ENCODE results near the gene ZNF287. TPM values are rescaled to one million over a fixed set of nuclear protein-coding genes. Genes with fewer than 3 reads are reported as not detected.

The ZNF287 gene
- total and polyA plus RNA-seq, 10 of the 15 experiments (the other 5 are each of a cell fraction or from before 2014, with no cell fraction given) = 1.9 to 15.5 (median 4.0) TPM

GRCh38 chr17:16507918-16508533, 61.0 kb downstream of the ZNF287 start (continued):
- no peak for TF ChIP-seq CTCF (IDR thresholded peaks at IDR 0.05 in 2 of 3, conservative IDR thresholded peaks at IDR 0.05 in 1 of 3; ENCODE audit: control insufficient read depth in 2 of 3, extremely low read depth in 1 of 3, insufficient read depth in 1 of 3, low read depth in 3 of 3, low read length in 3 of 3)
- TF ChIP-seq BCLAF1 (IDR thresholded peaks at IDR 0.05) = no peak
- no peak for TF ChIP-seq POLR2A (IDR thresholded peaks at IDR 0.05; ENCODE audit: low read depth, low read length)
- no peak for TF ChIP-seq GABPA (IDR thresholded peaks at IDR 0.05; ENCODE audit: low read depth)
- no peak for TF ChIP-seq NFXL1 (IDR thresholded peaks at IDR 0.05; ENCODE audit: borderline replicate concordance)
- TF ChIP-seq MXI1 (IDR thresholded peaks at IDR 0.05; ENCODE audit: low read depth, low read length) = no peak
- TF ChIP-seq IKZF1 (conservative IDR thresholded peaks at IDR 0.05) = no peak
- TF ChIP-seq ZBTB33 (IDR thresholded peaks at IDR 0.05) = no peak

Measured in GM12878 (cell line).